DMS79 treated with DMSO at 0.1 percent for 48 hours (cell line): Measurements from ENCODE around the gene STK33.

ENCODE experiments used
- DNase-seq: peaks from one replicate; lab custom pipeline; 2025; lab: John Stamatoyannopoulos, UW

The STK33 gene

DNA sequence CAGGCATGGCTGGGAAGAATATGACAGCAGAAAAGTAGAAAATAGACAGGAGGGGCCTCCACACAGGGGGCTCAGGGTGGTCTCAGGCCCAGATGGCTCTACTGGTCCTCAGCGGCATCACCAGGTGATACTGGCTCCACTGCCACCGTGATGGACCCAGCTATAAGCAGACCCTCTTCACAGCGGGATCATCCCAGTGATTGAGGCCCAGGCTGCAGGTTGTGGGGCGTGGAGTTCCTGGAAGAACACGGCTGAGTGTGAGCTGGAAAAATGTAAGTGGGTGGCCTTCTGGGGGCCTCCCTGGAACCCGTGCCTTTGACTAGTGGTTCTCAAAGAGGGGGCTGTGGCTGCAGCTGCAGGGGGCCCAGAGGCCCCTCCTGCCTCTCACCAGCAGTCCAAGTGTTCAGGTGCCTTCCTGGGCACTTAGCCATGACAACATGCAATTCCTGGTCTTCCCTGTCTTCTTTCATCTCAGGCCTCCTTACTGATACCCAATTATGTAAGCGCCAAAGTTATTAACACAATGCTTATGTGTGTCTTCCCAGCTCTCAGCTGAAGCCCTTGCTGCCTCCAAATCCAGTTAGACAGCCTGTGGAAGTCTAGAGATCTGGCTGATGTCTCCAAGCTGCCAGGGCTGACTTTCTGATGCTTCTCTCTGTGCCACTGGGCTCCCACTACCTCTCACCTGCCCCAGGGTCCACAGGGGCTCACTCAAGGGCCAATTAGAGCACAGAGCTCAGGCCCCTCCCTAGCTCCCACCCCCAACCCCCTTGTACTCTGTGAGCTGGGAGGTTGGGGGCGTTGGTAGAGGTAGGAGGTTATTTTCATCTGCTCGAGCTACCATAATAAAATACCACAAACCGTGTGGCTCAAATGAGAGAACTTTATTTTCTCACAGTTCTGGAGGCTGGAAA lies 220.3 kb downstream of the STK33 start:
- DNase-seq = no peak

DNA sequence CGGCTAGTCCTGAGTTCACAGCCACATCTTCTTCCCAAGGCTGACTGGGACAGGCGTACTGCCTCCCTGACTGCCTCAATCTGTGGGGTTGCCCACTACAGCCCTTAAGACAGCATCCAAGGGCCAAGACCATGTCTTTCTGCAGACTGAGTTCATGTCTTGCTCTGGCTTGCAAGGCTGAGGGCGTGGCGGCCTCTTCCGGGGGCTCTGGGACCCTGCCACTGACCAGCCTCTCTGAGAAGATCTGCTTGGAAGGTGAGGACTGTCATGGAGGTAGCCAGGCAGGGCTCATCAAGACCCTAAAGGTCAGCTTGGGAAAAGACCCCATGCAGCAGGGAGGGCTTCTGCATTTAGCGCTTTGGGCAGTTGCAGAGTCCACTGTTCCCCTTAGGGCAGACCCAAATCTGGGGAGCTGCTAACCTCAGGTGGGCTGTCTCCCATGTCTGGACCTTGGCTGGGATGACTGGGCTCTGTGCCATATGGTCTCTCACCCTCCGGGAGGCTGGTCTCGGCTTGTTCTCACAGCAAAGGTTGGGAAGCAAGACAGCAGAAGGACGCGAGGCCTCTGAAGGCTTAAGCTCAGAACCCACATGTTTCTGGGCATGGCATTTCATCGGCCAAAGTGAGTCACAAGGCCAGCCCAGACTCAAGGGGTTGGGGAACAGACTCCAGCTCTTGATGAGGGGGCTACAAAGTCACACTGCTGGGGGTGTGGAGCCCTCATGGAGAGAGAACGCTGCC lies 221.2 kb downstream of the STK33 start:
- no peak for DNase-seq

DNA sequence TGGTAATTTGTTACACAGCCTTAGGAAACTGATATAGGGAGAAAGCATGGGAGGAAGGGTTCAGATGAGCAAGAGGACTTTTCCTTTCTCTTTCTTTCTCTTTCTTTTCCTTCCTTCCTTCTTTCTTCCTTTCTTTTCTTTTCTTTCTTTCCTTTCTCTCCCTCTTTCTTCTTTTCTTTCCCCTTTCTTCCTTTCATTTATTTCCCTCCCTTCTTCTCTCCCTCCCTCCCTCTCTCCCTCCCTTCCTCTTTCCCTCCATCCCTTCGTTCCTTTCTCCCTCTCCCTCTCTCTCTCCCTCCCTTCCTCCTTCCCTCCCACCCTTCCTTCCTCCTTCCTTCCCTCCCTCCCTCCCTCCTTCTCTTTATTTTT lies 222.5 kb downstream of the STK33 start:
- no peak for DNase-seq

DNA sequence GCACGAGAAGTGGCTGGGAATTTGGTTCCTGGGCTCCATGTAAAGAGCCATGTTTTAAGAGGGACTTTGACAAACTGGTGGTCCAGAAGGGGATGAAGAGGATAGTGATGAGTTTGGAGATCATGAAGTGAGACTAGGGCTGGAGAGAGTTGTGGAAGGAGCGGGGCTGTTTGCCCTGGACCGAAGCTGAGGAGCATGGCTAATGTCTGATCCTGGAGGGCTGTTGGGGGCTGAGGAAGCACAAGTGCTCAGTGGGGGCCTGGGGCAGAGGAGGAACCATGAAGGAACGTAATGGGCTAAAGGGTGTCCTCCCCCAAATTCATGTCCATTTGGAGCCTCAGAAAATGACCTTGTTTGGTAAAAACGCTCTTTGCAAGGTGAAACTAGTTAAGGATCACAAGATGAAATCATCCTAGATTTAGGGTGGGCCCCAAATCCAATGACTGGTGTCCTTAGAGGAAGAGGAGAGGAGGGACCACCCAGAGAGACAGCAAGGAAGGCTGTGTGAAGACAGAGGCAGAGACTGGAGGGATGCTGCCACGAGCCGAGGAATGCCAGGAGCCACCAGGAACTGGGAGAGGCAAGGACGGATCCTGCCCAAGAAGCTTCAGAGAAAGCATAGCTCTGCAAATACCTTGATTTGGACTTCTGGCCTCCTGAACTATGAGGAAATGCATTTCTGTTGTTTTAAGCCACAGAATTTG lies 223.1 kb downstream of the STK33 start:
- no peak for DNase-seq

DNA sequence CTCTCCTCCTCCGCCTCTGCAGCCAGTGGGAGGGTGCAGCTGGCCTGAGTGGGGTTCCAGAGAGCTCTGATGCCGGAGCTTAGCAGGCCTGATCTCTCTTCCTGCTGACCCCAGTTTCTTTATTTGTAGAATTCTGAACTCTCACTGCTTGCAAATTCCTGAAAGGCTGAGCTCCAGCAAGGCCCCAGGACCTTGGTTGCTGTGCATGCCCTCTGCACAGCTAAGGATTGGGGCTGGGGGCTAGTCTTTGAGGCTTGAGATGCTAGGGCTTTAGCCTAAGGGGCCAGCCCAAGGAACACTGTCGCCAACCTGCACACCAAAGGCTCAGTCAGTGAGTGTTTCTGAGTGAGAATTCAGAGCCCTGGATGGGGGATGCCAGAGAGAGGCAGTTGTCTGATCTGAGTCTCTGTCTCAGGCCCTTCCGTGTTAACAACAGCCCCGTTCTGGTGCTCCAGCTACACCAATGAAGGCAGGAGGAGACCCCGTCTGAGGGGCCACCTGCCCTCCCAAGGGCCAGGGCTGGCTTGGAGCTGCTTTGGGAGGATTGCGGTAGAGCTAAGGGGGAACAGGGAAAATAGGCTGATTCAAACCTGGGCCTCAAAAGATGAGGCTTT lies 224.3 kb downstream of the STK33 start:
- DNase-seq = no peak

DNA sequence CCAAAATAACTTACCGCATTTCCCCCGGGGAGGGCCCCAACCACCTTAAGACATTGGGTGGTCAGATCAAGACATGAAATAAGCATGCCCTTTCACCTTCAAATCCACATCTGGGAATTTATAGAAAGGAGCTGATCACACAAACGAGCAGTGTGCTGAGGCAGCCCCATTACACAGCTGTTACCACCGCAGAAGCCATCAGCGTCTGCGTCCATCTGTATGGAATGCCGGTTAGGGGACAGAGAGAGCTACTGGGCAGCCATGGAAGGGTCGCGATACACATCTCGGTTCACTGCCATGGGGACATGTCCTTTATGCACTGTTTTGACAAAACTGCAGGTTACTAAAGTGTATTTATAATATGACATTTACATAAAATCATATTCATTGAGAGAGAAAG lies 225.3 kb downstream of the STK33 start:
- no peak for DNase-seq

DNA sequence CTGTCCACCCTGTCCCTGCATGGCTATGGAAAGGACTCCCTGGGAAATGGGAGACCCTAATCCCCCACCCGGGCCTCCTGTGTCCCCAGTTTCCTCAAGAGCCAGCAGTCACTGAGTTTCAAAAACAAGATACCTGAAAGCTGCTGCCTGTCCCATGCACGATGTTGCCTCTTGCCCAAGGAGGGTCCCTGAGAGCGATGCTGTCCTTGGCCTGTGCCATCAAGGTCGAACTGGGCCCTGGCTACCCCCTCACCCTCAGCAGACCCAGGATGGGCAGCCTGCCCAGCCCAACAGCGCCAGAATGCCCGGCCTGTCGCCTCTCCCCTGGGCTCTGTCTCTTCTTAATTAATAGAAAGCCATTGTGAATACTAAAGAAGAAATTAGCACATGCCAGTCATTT lies 225.8 kb downstream of the STK33 start:
- DNase-seq = no peak

DNA sequence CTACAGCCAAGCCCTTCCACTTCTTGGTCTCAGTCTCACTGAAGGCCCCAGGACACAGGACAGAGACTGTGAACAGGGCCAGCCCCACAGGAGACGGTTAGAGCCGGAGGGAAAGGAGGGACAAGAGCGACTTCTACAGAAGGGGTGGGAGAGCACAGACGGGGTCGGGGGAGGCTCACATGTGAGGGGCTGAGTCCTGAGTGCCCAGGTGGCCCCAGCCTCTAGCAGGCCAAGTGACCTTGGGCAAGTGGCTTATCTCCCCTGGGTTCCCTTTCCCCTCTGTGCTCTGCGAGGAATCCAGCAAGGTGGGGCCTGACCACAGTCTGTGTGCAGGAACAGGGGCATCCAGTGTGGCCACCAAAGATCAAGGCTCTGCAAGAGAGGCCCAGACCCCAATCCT lies 227.7 kb downstream of the STK33 start:
- no peak for DNase-seq

DNA sequence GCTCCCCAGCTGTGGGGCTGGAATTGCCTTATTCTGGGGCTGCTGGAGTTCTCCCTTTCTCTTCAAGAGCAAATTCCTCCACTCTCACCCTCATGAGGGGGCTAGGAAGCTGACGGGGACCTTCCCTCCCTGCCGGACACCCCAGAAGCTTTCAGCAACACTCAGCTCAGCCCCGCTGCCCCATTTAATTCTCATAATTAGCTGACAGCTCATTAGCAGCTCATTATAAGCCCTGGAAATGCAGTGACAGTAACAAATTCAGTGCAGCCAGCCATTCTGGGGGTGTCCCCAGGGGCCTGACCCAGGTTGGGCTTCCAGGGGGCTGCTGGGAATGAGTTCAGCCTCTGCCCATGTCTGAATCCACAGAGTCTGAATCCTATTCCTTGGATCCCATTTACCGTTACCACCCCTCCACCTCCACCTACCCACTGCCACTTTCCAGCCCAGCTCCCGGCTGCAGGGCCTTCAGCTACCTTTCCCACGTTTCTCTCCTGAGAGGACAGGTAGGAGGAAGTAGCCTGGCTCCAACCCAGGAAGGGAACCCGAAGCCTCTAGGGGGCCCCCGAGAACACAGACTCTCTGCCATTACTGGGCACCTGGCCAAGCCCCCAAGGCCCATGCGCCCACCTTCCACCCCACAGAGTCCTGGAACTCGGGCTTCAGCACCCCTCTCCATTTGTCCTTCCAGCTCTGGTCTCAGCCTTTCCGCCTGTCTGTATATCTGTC lies 228.6 kb downstream of the STK33 start:
- DNase-seq = no peak

DNA sequence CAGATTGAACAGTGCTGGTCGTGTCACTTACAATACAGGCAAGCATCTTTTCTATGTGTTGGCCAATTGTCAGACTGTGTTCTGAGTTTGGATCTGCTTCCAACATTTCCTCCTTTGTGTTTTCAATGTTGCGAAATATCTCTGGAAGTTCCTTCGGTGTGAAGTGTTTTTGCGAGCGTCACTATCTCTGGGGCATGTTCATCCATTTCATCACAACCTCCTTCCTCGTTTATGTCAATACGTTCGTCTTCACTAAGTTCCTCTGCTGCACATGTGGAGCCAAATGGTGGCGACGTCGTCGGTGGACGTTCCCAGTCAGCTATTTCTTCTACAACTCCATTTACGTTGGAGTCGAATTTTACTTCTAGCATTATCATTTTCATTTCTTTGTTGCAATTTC lies 230.1 kb downstream of the STK33 start:
- DNase-seq = no peak

DNA sequence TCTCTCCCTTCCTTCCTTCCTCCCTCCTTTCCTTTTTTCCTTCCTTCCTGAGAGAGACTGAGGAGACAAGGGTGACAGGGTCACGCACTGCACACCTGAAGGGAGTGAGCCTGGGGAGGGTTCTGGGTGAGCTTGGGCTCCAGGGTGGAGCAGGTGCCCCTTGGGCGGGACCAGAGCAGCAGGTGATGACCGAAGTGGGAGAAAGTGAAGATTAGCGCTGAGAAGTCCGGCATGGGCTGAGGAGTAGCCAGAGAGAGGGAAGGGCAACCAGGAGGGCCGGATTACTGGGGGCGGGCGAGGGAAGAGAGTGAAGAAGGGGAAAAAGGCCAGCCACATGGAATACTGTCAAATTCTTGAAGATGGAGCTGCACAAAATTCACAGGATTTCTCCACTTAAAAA lies 231.1 kb downstream of the STK33 start:
- no peak for DNase-seq

DNA sequence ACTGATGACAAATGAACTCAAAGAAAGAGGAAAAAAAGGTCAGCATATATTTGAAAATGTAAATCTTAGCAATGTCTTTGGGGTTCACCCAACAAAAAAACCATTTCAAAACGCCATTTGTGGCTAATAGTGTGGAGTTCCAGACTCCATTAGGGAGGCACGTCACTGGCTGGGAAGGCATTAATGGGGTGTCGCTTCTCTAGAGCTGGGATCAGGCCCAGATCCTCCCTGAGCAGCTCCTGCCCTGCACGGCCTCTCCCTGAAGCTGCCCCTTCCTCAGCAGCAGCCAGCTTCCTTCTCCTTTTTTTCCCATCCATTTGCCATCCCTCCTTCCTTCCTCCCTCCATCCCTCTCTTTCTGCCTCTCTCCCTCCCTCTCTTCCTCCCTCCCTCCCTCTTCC lies 231.5 kb downstream of the STK33 start:
- no peak for DNase-seq

DNA sequence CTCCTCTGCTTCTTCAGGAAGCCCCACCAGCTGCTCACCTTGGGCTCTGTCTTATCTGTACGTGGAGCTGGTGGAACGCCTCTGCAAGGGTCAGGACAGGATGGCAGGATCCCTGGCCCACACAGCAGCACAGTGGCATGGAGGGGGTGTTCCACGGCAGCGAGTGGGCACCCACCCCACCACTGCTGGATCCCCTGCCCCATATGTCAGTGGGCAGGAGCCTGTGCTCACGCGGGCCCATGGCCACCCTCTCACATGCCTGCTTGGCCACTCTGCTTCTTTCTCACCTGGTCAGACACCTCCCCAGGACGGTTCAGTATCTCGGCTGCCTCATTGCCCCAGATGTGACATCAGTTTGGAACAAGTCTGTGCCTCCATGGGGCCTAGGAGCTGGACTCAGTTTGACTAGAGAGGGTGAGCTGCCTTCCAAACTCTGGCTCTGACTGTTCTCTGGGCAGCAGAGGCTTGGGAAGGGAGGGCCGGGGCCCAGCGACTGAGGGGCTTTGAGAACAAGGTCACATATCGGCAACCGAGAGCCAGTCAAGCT lies 232.3 kb downstream of the STK33 start:
- no peak for DNase-seq

DNA sequence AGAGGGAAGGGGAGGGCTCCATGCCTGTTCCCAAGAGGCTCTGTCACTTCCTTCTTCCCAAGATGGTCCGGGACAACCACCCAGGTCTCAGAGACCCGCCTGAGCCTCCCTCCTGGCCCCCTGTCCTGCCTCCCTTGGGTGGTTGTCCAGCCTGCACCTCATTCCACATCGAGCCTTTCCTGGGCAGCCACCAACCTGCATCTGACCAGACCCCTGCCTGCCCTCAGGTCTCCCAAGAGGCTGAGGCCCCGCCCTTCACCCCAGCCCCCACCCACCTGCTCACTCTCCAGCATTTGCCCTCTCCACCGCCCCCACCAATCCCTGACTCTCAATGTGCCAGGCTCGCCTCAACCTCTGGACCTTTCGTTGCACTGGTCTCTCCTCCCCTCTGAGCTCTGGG lies 232.8 kb downstream of the STK33 start:
- DNase-seq = no peak

DNA sequence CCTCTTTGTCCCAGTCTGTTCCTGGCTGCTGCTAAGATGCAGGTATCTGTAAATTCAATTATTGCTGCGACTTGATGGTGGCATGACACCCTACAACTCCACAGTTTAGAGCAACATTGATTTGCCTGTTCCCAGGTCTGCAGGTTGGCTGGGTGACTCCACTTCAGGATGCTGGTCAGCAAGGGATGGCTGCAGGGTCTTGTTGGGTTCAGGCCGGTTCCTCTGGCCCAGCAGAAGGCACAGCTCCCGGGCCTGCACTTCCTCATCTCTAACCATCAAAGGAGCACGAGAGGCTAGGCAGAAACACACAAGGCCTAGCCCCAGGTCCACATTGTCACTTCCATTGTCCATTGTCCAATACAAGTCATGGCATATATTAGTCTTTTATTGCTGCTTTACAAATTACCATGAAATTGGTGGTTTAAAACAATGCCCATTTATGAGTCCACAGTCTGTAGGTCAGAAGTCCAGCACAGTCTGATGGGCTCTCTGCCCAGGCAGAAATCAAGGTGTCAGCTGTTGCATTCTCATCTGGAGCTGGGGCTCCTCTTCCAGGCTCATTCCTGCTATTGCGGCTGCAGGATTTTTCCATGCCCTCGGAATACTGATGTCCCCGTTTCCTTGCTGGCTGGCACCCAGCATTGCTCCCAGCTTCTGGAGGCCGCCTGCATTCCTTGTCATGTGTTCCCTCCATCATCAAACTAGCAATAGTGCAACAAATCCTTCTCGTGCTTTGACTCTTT lies 233.8 kb downstream of the STK33 start:
- no peak for DNase-seq

DNA sequence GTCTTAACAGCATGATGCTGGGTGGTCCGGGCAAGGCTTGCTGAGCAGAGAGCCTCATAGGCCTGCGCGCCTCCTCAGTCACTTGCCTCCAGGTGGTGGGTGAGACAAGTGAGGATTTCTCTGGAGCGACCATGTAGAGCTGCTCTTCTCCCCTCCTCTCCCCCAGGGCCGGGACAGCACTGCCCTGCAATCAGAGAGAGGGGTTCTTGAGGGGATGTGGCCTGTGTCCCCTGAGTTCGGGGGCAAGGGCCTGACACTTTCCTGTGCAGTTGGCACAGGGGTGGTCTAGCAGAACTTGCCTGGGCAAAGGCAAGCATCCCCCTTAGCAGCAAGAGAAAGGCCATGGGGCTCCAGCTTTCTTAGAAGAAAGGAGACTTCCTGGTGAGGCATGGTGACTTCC lies 234.5 kb downstream of the STK33 start:
- no peak for DNase-seq

DNA sequence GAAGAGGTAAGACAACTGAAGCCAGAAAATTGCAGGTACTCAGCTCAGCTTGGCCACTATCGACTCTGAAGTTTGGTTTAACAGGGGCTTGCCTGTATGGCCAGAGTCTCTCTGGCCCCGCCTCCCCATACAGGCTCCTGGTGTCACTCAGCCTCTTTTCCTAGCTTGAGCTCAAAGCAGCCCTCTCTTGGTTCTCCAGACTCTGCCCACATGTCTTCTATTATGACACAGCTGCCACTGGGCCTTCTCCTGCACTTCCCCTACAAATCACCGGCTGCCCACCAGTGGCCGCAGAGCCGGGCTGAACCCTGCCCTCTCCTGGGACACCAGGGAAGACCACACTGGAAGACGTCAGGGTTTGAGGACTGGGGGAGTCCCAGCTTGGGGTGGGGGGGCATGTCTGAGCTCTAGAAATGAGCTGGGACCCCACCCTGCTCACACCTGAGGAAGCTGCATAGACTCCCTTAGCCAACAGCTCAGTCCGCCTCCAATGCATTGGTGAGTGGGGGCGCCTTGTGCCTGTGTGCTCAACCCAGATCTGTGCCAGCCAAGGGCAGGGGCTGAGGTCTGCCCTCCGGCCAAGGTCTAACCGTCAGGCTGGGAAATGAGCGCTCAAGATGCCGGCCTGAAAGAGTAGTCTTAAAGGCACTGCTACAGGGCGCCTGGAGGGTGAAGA lies 236.0 kb downstream of the STK33 start:
- DNase-seq = no peak

DNA sequence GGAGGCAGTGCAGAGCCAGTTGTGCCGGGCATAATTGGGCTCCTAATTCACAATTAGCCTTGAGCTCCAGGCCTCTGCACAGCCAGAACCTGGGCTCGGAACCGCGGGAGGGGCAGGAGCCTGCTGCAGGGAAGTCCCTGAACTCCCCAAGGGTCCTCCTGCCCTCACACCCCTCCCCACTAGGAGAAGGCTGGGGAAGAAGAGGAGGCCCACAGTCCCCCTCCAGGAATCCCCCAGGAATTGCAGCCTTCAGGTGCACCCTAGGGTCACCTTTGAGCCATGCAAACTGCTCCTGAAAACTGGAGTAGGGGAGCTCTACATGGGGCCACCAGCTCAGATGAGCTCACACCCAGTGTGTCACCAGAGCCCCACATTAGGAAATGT lies 236.5 kb downstream of the STK33 start:
- no peak for DNase-seq

DNA sequence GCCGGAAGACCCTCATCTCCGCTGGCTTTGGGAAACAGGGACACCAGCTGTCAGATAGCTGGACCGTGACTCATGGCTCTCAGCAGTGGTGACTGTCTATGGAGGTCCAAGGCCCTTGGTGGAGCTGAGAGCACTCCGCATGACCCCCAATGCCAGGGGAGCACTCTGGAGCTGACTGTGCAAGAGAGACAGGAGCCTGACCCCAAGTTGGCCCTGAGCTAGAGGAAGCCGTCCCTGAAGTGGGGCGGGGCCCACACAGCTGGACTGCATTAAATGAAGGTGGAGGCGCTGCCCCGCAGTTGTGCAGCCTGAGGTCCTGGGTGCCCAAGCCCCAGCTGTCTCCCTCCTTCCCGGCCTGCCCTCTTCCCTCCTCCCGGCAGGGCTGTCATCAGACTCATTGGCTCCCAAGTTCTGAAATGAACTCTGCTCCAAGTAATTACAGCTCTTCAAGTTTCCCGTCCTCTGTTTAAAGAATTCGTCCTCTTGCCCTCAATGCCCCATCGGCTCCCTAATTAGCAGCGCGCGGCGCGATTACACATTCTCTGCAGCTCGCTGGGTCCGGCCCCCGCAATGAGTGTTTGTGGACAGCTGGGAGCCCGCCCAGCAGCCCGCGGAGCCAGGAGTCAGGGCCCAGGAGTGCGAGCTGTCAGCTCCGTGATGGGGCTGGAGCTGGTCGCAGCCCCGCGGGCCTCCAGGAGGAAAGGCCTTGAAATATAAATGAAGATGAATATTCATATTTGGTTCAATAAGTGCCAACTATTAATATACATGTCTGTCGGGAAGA lies 237.1 kb downstream of the STK33 start:
- no peak for DNase-seq
